Spleen (tissue), 11 donors: ENCODE results near the gene GPRC5B. TPM values are rescaled to one million over a fixed set of nuclear protein-coding genes. Genes with fewer than 3 reads are reported as not detected.

Experiments used
- DNase-seq: peaks from one replicate; pipeline ENCODE4 v3.0.0-alpha.2; 2020
- H3K27ac ChIP-seq, 8 donors: fragments of 200-600 bp; sonication (generic) in 7 of 8; 1 replicate in 4 of 8; 2 replicates in 4 of 8; pipeline versions ENCODE4 v1.5.0 to v1.8.0; 2016 to 2021; ENCODE audit warnings: inconsistent platforms in 4 of 8, mild to moderate bottlenecking in 4 of 8, moderate library complexity in 1 of 8
- H3K27me3 ChIP-seq, 7 donors: fragments of 200-600 bp; sonication (generic) in 6 of 7; replicated peaks in 1 of 7; 1 replicate in 4 of 7; 2 replicates in 3 of 7; pipeline versions ENCODE4 v1.5.0 to v1.8.0; 2016 to 2021; ENCODE audit warnings: inconsistent platforms in 3 of 7, mild to moderate bottlenecking in 1 of 7
- H3K36me3 ChIP-seq, 6 donors: fragments of 200-600 bp; sonication (generic) in 5 of 6; 1 replicate in 4 of 6; 2 replicates in 2 of 6; pipeline versions ENCODE4 v1.5.0 to v1.8.0; 2016 to 2021; ENCODE audit warnings: inconsistent platforms in 2 of 6
- H3K4me1 ChIP-seq, 6 donors: fragments of 200-600 bp; sonication (generic) in 5 of 6; 1 replicate in 3 of 6; 2 replicates in 3 of 6; pipeline versions ENCODE4 v1.5.0 to v1.8.0; 2016 to 2021; ENCODE audit warnings: inconsistent platforms in 3 of 6
- H3K4me3 ChIP-seq, 8 donors: fragments of 200-600 bp; sonication (generic) in 7 of 8; 1 replicate in 4 of 8; 2 replicates in 4 of 8; pipeline versions ENCODE4 v1.5.0 to v1.8.0; 2016 to 2021; ENCODE audit warnings: inconsistent platforms in 4 of 8, mild to moderate bottlenecking in 4 of 8, moderate library complexity in 2 of 8
- H3K9me3 ChIP-seq, 8 donors: fragments of 200-600 bp; sonication (generic) in 7 of 8; 1 replicate in 4 of 8; 2 replicates in 4 of 8; pipeline versions ENCODE4 v1.5.0 to v1.8.0; 2016 to 2021; ENCODE audit warnings: inconsistent platforms in 4 of 8
- CTCF ChIP-seq, 11 experiments: fragments of 200-600 bp in 7 of 11; fragments of 450-650 bp in 4 of 11; sonication (generic) in 4 of 11; IDR thresholded peaks in 8 of 11; conservative IDR thresholded peaks in 3 of 11; 1 replicate in 7 of 11; 2 replicates in 4 of 11; pipeline versions ENCODE4 v1.4.0 to v1.8.0; 2016 to 2021; ENCODE audit warnings: antibody characterized with exemption in 11 of 11, inconsistent platforms in 4 of 11, mild to moderate bottlenecking in 1 of 11
- POLR2A ChIP-seq, 3 donors: fragments of 450-650 bp; IDR thresholded peaks; one replicate each; pipeline ENCODE4 v1.5.1; 2017; ENCODE audit warnings: antibody characterized with exemption in 3 of 3, mild to moderate bottlenecking in 1 of 3
- POLR2AphosphoS5 ChIP-seq, 3 donors: sonication (generic); formaldehyde crosslinking; IDR thresholded peaks; one replicate each; pipeline ENCODE4 v1.5.1; 2017; ENCODE audit warnings: antibody characterized with exemption in 3 of 3
- WGBS, 5 donors: extraction: QIAGEN DNeasy Blood & Tissue Kit in 3 of 5; methylation state at CpG; one replicate each; pipeline versions ENCODE4 v1.1.5 to v1.1.7; 2013 to 2018; 5-methylcytosine and 5-hydroxymethylcytosine counted together
- intact Hi-C: fragments of 100-400 bp; cut with DNase I; formaldehyde crosslinking; loops from one replicate; pipeline ENCODE4 v1.15.0; 2023; ENCODE audit warnings: low total_unique reads
- polyA plus RNA-seq, 3 donors: library from polyadenylated mRNA; stranded (reverse); fragments of 200-250 nt; gene quantifications; one replicate each; pipeline ENCODE4 v1.2.1, GENCODE V29; 2013
- total RNA-seq, 7 donors: library from RNA; depleted of rRNA in 3 of 7; stranded (reverse); fragments of >200 nt in 3 of 7; fragmentation: NEBNext Ultra II Directional in 4 of 7; extraction: Animal tissue kit (Norgen Biotek cat#: 25700) in 4 of 7; gene quantifications; one replicate each; pipeline versions ENCODE4 v1.1.0 to v1.2.1, GENCODE V29; 2016 to 2021
- donor health status: healthy with polysubstance abuse.
- donor health status: DM: no; HTN: no; CAD: no; lungs with moderate emphysema.
- donor health status: DM: no; HTN: no; CAD: no.
- donor health status: Bipolar disorder and iron deficiency.
- donor health status: healthy.
- donor health status: DM: no; HTN: no; CAD: no.
- donor health status: DM: yes; HTN: yes; CAD: no.

The GPRC5B gene
- total and polyA plus RNA-seq, 10 donors, result 4.0 to 8.6 (median 6.5) TPM

DNA sequence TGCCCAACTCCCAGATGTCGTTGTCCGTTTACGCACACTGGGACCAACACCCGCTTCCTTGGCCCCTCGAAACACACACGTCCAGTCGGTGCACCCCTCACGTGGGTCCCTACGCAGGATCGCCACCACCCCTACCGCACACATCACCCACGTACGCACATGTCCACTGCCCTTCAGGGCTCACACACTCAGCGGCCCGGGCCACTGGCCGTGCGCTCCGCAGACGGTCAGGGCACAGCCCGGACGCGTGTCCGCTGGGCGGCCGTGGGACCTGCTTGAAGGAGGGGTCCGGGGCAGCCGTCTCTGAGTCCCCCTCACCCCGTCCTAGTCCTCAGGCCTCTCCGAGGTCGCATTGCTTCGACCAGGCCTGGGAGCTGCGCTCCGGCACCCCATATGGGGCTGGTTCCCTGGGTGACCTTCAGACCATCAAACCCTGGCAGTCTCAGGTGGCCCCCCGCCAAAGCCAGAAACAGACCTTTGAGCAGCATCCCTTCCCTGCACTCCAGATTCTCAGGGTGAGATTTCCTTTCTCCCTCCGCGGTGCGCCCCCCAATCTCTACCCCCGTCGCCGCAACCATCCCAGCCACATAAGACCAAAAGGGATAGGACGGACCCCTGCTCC is 914 bp upstream of the GPRC5B start:
- WGBS, 5 donors, result 10 to 22% (median 14%) methylated on average over 20 to 41 of the region's 41 CpGs
- Histone ChIP-seq H3K27ac (no peak overlapping the region), H3K4me3 (peak overlapping the region in 7 of 8 donors; percentile 32 to 70 (median 53)), H3K27me3 (peaks cover 0 to 58% (median 31%) of the 10 kb centered on the region in 7 donors), H3K36me3 (no peaks in the 10 kb centered on the region), H3K4me1 (peaks cover 19 to 38% (median 34%) of the 10 kb centered on the region in 6 donors), H3K9me3 (peaks cover 0 to under 1% (median 0%) of the 10 kb centered on the region in 8 donors)
- intact Hi-C loops, result loop anchor here (5.0 kb wide), 3 partner anchors 283 to 323 kb away; no protein-coding TSS in a partner anchor
- TF ChIP-seq POLR2AphosphoS5 (IDR thresholded peaks at IDR 0.05) (peak in 1 of 3 donors; percentile 8), CTCF (IDR thresholded peaks at IDR 0.05 in 8 of 11, conservative IDR thresholded peaks at IDR 0.05 in 3 of 11) (no peak)
- DNase-seq, result peak; percentile 79

GRCh38 chr16:19883966-19884485 is 622 bp downstream of the GPRC5B start:
- intact Hi-C loops, result no loop called here

GRCh38 chr16:19883296-19883965 is 1.2 kb downstream of the GPRC5B start:
- H3K27ac ChIP-seq, result no peak overlapping the region
- H3K4me3 ChIP-seq, result peak overlapping the region in 7 of 8 donors; percentile 18 to 70 (median 53)
- no peak for DNase-seq
- intact Hi-C loops, result no loop called here
- peaks cover 0 to 63% (median 31%) of the 10 kb centered on the region in 7 donors for H3K27me3 ChIP-seq
- no peaks in the 10 kb centered on the region for H3K9me3 ChIP-seq
- TF ChIP-seq POLR2AphosphoS5 (IDR thresholded peaks at IDR 0.05), result peak in 2 of 3 donors; percentile 22 to 27
- TF ChIP-seq CTCF (IDR thresholded peaks at IDR 0.05 in 8 of 11, conservative IDR thresholded peaks at IDR 0.05 in 3 of 11), result no peak
- no peak for TF ChIP-seq POLR2A (IDR thresholded peaks at IDR 0.05)
- H3K4me1 ChIP-seq, result peaks cover 19 to 38% (median 34%) of the 10 kb centered on the region in 6 donors
- WGBS, 5 donors, result 3 to 5% (median 5%) methylated on average over 29 to 35 of the region's 35 CpGs
- H3K36me3 ChIP-seq, result no peaks in the 10 kb centered on the region

More at GRCh38 chr16:19883966-19884485, 622 bp downstream of the GPRC5B start:
- Histone ChIP-seq H3K27ac (no peak overlapping the region), H3K4me1 (peaks cover 19 to 38% (median 34%) of the 10 kb centered on the region in 6 donors), H3K36me3 (no peaks in the 10 kb centered on the region), H3K27me3 (peaks cover 0 to 60% (median 31%) of the 10 kb centered on the region in 7 donors), H3K4me3 (peak overlapping the region; percentile 39 to 70 (median 52)), H3K9me3 (no peaks in the 10 kb centered on the region)
- 0 to 4% (median 2%) methylated on average over 12 to 24 of the region's 24 CpGs for WGBS, 5 donors
- TF ChIP-seq POLR2A (IDR thresholded peaks at IDR 0.05) (no peak), POLR2AphosphoS5 (IDR thresholded peaks at IDR 0.05) (no peak), CTCF (IDR thresholded peaks at IDR 0.05 in 8 of 11, conservative IDR thresholded peaks at IDR 0.05 in 3 of 11) (no peak)
- peak; percentile 74 for DNase-seq

- Histone ChIP-seq H3K36me3 (no peaks in the 10 kb centered on the region), H3K27ac (no peak overlapping the region), H3K9me3 (no peaks in the 10 kb centered on the region), H3K4me3 (peak overlapping the region in 1 of 8 donors; percentile 70), H3K4me1 (peaks cover 19 to 38% (median 34%) of the 10 kb centered on the region in 6 donors), H3K27me3 (peaks cover 0 to 63% (median 31%) of the 10 kb centered on the region in 7 donors)
- TF ChIP-seq POLR2AphosphoS5 (IDR thresholded peaks at IDR 0.05) (no peak), CTCF (IDR thresholded peaks at IDR 0.05 in 8 of 11, conservative IDR thresholded peaks at IDR 0.05 in 3 of 11) (no peak), POLR2A (IDR thresholded peaks at IDR 0.05) (no peak)
- DNase-seq, result no peak
- WGBS, 5 donors, result 39 to 77% (median 66%) methylated on average over 3 of the region's 3 CpGs
- intact Hi-C loops, result no loop called here
Measured at GRCh38 chr16:19882646-19883045, 2.0 kb downstream of the GPRC5B start.
